Measurements from ENCODE around the gene CLEC7A. TPM values are rescaled to one million over a fixed set of nuclear protein-coding genes. Genes with fewer than 3 reads are reported as not detected.

CLEC7A gene
- not detected in 2 replicates for total RNA-seq (2014; rRNA removed; shearing (Covaris generic))
- not detected in 2 replicates for polyA plus RNA-seq (2015; cell fraction: cytosol; rRNA removed)
- not detected in 2 replicates for polyA plus RNA-seq (2015; cell fraction: nucleus; rRNA removed)

GRCh38 chr12:10130042-10130441 lies at the start of gene CLEC7A:
TSS of gene CLEC7A (minus strand) at chr12:10130199. CDS start at chr12:10130082, 117 bp downstream.
- no peak for DNase-seq (ENCODE audit: low read depth, low spot score)
- in situ Hi-C loops (cut with HindIII; ENCODE audit: low pct_unique_long_range_greater_than_20kb, low sequenced_read_pairs), result loop anchor here (25.0 kb wide), 1 partner anchor 118 kb away; the partner anchor contains the start of gene CLEC12B

GRCh38 chr12:10179776-10180181 lies 49.8 kb upstream of the CLEC7A start:
- DNase-seq (ENCODE audit: low read depth, low spot score), result no peak
- in situ Hi-C loops (cut with HindIII; ENCODE audit: low pct_unique_long_range_greater_than_20kb, low sequenced_read_pairs), result no loop called here

GRCh38 chr12:10178821-10179220 lies 48.8 kb upstream of the CLEC7A start, which contains the start of gene TMEM52B:
TSS of gene TMEM52B (plus strand) at chr12:10179032. CDS start at chr12:10179575, 543 bp downstream.
- in situ Hi-C loops (cut with HindIII; ENCODE audit: low pct_unique_long_range_greater_than_20kb, low sequenced_read_pairs), result no loop called here
- DNase-seq (ENCODE audit: low read depth, low spot score), result no peak

GRCh38 chr12:10175846-10176636 lies 46.0 kb upstream of the CLEC7A start:
- in situ Hi-C loops (cut with HindIII; ENCODE audit: low pct_unique_long_range_greater_than_20kb, low sequenced_read_pairs), result no loop called here
- no peak for DNase-seq (ENCODE audit: low read depth, low spot score)

- no peak for DNase-seq (ENCODE audit: low read depth, low spot score)
- in situ Hi-C loops (cut with HindIII; ENCODE audit: low pct_unique_long_range_greater_than_20kb, low sequenced_read_pairs), result no loop called here
Observed at GRCh38 chr12:10174986-10175614, 45.1 kb upstream of the CLEC7A start.

GRCh38 chr12:10171973-10172728 lies 42.2 kb upstream of the CLEC7A start, which contains the start of gene OLR1:
TSS of gene OLR1 (minus strand) at chr12:10172132. CDS start at chr12:10172077, 55 bp downstream.
- in situ Hi-C loops (cut with HindIII; ENCODE audit: low pct_unique_long_range_greater_than_20kb, low sequenced_read_pairs), result no loop called here
- DNase-seq (ENCODE audit: low read depth, low spot score), result no peak

- in situ Hi-C loops (cut with HindIII; ENCODE audit: low pct_unique_long_range_greater_than_20kb, low sequenced_read_pairs), result no loop called here
- no peak for DNase-seq (ENCODE audit: low read depth, low spot score)
Observed at GRCh38 chr12:10170216-10170615, 40.2 kb upstream of the CLEC7A start.

- in situ Hi-C loops (cut with HindIII; ENCODE audit: low pct_unique_long_range_greater_than_20kb, low sequenced_read_pairs), result no loop called here
- DNase-seq (ENCODE audit: low read depth, low spot score), result no peak
Observed at GRCh38 chr12:10169104-10169503, 39.1 kb upstream of the CLEC7A start.

- DNase-seq (ENCODE audit: low read depth, low spot score), result no peak
- in situ Hi-C loops (cut with HindIII; ENCODE audit: low pct_unique_long_range_greater_than_20kb, low sequenced_read_pairs), result no loop called here
Observed at GRCh38 chr12:10167599-10167998, 37.6 kb upstream of the CLEC7A start.

GRCh38 chr12:10165421-10165820 lies 35.4 kb upstream of the CLEC7A start:
- DNase-seq (ENCODE audit: low read depth, low spot score), result no peak
- in situ Hi-C loops (cut with HindIII; ENCODE audit: low pct_unique_long_range_greater_than_20kb, low sequenced_read_pairs), result no loop called here

GRCh38 chr12:10163084-10163483 lies 33.1 kb upstream of the CLEC7A start:
- DNase-seq (ENCODE audit: low read depth, low spot score), result no peak
- in situ Hi-C loops (cut with HindIII; ENCODE audit: low pct_unique_long_range_greater_than_20kb, low sequenced_read_pairs), result no loop called here

- DNase-seq (ENCODE audit: low read depth, low spot score), result no peak
- in situ Hi-C loops (cut with HindIII; ENCODE audit: low pct_unique_long_range_greater_than_20kb, low sequenced_read_pairs), result no loop called here
Observed at GRCh38 chr12:10160617-10161385, 30.8 kb upstream of the CLEC7A start.

GRCh38 chr12:10159280-10159679 lies 29.3 kb upstream of the CLEC7A start:
- in situ Hi-C loops (cut with HindIII; ENCODE audit: low pct_unique_long_range_greater_than_20kb, low sequenced_read_pairs), result no loop called here

GRCh38 chr12:10158406-10158805 lies 28.4 kb upstream of the CLEC7A start:
- no peak for DNase-seq (ENCODE audit: low read depth, low spot score)
- in situ Hi-C loops (cut with HindIII; ENCODE audit: low pct_unique_long_range_greater_than_20kb, low sequenced_read_pairs), result no loop called here

More at GRCh38 chr12:10159280-10159679, 29.3 kb upstream of the CLEC7A start:
- DNase-seq (ENCODE audit: low read depth, low spot score), result no peak

- in situ Hi-C loops (cut with HindIII; ENCODE audit: low pct_unique_long_range_greater_than_20kb, low sequenced_read_pairs), result no loop called here
- DNase-seq (ENCODE audit: low read depth, low spot score), result no peak
Observed at GRCh38 chr12:10155966-10156365, 26.0 kb upstream of the CLEC7A start.

- in situ Hi-C loops (cut with HindIII; ENCODE audit: low pct_unique_long_range_greater_than_20kb, low sequenced_read_pairs), result no loop called here
- DNase-seq (ENCODE audit: low read depth, low spot score), result no peak
Observed at GRCh38 chr12:10154145-10154496, 24.1 kb upstream of the CLEC7A start.

All from SK-MEL-5 (cell line).